GM21529 (cell line): Measurements from ENCODE around the gene BTBD2.

Source experiments
- ATAC-seq: cut with Tn5 transposase; IDR thresholded peaks from one replicate; pipeline ENCODE4 v1.9.1; 2021; ENCODE audit not compliant: unreplicated experiment

The BTBD2 gene

GRCh38 chr19:1968279-1969175 is 47.0 kb downstream of the BTBD2 start:
- ATAC-seq = no peak

DNA sequence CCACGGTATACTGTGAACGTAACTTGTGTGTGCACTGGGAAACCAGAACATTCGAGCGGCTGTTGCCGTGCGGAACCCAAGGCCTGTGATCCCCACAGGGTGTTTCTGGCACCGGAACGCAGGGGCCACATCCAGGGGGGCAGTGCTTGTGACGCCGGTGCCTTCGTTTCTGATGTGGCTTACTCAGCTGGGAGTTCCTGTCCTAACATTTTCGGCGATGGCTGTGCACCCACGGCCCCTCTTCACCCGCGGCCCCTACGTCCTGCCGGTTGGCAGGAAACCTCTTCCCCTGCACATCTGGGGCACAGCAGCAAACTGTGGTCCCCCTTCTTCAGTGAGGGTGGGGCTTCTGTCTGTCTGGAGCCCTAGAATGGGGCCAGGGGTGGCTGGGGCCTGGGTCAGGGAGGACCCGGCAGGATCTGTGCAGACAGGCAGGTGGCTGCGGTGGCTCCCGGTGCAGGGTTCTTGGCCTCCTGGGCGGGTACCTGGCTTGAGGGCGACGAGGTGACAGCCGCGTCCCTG is 48.4 kb downstream of the BTBD2 start:
- no peak for ATAC-seq

- ATAC-seq = no peak
Observed at GRCh38 chr19:1962674-1963073, 52.8 kb downstream of the BTBD2 start.

GRCh38 chr19:1961000-1961883 is 54.3 kb downstream of the BTBD2 start:
- no peak for ATAC-seq

GRCh38 chr19:1959928-1960589 is 55.5 kb downstream of the BTBD2 start:
- no peak for ATAC-seq

DNA sequence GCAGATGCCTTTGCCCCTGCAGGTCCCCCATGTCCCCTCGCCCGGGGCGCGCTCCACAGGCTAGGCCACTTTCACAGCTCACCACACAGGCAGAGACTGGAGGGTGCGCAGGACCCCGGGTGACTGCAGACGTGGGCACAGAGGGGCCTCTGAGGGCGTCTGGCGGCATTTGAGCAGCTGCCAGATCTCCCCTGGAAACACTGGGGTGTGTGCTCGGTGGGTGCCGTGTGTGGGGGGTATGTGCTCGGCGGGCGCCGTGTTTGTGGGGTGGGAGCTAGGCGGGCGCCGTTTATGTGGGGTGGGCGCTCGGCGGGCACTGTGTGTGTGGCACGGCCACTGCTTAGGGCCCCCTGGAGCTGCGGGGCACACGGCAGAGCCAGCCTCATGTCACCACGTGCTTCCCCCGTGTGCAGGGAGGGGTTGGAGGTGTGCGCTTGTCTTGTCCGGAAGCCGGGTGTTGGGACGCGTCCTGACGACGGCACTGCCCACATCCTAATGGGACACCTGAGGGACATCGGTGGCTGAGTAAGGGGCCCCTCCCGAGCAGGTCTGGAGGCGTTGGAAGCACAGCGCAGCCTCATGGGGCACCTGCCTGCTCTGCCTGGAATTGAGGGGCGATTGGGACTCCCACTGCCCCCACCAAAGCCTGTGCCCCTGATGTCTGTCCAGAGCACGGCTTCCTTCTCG is 57.8 kb downstream of the BTBD2 start:
- no peak for ATAC-seq

GRCh38 chr19:1956868-1957492 is 58.5 kb downstream of the BTBD2 start:
- no peak for ATAC-seq

DNA sequence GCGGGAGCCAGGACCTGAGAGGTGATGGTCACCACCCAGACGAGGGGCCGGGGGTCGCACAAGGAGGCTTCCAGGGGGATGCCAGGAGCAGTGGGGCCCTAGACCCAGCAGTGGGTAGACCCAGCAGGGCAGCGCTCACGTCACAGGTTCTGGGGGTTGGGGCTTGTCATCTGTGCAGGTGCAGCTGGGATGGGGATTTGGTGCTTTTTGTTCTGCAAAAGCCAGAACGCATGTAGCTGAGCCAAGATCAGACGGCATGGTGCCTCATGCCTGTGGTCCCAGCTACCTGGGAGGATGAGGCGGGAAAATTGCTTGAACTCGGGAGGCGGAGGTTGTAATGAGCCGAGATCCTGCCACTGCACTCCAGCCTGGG is 59.4 kb downstream of the BTBD2 start:
- ATAC-seq = no peak

DNA sequence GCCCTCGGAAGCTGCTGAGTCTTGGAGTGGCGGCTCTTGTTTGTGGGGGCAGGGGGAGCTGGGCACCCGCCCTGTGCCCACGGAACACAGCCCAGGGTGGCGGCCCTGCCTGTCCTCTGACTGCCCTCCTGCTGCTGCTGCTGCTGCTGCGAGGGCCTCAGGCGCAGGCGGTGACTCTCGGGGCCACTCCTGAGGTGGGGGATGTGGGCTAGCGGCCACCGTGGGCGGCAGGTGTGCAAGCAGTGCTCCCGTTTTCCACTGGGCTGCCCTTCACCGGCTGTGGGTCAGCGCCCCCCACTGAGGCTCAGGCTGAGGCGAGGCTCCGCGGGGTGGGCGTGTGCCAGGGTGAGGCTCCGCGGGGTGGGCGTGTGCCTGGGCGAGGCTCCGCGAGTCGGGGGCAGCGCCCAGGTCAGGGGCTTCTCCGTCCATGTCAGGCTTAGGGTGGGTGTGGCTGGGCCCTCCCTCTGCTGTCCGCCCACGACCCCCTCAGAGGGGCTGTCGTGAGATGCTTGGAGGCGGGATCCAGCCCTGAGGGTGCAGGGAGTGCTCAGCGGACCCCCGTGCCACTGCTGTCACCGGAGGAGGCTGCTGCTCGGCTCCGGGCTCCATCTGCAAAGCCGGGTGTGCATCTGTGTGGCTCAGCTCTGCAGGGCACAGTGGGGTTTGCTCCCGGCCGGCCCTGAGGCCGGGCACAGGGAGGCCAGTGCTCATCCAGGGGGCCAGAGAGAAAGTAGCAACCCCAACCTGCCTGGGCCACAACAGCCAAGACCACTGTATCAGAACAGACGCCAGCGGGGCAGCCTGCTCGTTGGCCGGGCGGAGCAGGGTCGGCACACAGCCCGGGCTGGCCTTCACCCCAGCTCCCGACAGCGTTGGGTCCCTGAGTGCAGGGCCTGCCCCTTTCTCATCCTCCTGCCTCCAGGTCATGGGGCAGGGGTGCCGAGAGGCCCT is 60.1 kb downstream of the BTBD2 start:
- ATAC-seq = no peak

DNA sequence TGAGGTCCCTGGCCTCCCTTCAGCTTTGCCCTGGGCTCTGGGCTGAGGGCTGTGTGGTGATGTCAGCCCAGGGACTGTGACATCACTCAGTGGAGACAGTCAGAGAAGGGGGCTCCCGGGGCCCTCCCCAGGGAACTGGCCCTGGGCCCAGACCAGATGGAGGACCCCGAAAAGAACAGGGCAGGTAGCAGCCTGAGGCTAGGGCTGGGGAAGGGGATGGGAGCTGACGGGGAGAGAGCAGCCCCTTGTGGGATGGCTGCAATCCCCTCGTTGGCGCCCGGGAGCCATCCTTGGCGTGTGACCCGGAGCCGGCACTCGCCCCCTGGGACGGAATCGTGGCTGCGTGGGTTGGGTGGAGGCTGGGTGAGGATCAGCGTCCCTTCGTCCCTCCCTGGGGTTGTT is 61.0 kb downstream of the BTBD2 start:
- ATAC-seq = no peak

DNA sequence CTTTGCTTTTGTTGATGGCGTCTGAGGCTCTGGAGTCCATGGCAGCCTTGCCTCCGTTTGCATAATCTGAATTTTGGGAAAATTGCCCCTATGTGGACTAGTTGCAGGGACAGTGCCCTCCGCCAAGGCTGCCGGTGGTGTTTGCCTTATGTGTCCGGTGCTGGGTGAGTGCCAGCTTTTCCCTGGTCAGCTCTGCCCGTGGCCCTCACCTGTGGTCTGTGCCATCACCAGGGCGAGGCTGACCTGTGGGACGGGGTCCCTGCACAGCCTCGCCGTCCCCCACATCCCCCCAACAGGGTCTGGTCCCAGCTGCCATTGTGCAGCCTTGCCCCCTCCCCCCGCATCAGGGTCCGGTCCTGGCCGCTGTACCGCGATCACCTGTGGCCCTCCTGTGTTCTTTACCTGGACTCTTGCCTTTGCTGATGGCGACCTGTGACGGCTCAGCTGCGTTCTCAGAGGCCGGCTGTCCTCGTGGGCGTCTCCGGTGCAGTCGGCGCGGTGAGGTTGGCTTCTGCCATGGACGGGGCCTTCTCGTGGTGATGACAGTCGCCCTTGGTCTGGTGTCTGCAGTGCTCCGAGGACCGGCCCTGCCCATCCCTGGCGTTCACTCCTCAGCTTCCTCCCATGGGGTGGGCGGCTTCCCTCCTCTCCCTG is 61.9 kb downstream of the BTBD2 start:
- no peak for ATAC-seq

GRCh38 chr19:1953037-1953436 is 62.5 kb downstream of the BTBD2 start:
- ATAC-seq = no peak

DNA sequence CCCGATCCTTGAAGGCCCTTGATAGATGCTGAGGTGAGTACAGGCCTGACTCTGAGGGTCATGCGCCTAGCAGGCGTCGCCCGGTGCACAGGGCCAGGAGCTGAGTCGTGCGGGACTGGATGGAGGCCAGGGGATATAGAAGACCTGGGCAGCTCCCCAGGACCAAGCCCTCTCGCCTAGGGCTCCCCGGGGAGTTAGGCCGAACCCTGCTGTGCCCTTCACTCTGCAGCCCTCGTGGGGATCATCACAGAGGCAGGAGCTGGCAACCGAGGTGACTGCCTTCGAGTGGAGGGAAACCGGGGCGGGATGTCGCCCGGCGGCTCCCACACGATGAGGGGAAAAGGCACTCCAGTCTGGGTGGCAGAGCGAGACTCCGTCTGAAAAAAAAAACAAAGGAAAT is 62.9 kb downstream of the BTBD2 start:
- no peak for ATAC-seq

DNA sequence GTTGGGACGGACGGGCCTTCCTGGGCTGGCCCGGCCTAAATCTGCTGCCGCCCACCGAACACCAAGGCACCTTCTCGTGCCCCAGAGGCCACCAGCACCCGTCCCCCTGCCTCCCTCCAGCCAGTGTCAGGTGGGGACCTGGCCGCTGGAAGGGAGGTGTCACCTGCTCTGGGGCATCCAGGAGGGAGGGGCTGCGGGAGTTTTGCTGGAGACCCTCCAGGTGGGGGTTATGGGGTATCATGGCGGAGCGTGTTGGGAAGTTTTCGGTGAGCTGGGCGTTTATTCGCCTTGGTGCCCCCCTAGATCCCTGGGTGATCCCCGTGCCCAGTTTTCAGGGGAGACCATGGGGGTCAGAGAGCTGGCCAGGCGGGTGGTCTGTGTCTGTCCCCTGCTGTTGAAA is 64.9 kb downstream of the BTBD2 start:
- no peak for ATAC-seq

- ATAC-seq = no peak
Observed at GRCh38 chr19:1949304-1950101, 66.0 kb downstream of the BTBD2 start.

DNA sequence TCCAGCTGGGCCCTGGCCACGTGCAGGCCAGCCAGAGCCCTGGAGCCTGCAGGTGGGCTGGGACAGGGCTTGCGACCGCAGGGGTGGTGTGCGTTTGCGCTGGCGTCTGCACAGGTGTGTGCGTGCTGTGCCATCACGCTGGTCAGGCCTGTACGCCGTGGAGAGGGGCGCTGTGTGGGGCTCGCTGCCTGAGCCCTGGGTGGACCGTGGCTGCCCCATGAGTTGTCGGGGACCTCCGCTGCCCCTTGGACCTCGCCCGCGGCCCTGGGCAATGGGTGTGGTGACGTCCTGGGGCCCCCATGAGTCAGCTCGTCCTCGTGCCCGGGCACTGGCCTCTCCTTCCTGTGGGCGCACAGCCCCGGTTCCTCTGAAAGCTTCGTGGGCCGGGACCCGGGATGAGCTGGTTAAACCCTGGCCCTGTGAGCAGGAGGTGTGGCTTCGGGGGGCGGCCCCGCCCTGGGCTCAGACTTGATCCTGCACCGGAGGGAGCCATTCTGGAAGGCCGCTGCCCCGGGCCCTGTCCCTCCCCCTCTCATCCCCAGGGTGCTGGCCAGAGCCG is 67.8 kb downstream of the BTBD2 start:
- no peak for ATAC-seq

DNA sequence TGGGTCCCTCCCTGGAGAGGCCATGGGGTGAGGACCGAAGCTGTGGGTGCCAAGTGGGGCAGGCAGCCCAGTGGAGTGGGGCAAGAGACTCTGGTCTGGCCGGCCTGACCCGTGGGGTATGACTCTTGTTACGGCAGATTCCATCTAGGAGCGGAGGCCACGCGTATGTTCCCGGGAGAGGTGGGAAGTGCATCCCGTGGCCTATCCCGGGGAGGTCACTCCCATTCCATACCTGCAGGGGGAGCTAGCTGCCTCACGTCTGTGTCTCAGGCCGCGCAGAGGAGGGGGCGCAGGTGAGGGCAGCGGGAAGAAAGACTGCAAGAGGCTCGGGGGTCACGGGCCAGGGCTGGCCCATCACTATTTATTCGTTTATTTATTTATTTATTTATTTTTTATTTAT is 69.6 kb downstream of the BTBD2 start:
- no peak for ATAC-seq
